ENCODE data around the gene PRCP. TPM values are rescaled to one million over a fixed set of nuclear protein-coding genes. Genes with fewer than 3 reads are reported as not detected.

Gene PRCP
- total RNA-seq, 3 donors from 2014 or later, result 29.6 to 35.6 (median 30.8) TPM

DNA sequence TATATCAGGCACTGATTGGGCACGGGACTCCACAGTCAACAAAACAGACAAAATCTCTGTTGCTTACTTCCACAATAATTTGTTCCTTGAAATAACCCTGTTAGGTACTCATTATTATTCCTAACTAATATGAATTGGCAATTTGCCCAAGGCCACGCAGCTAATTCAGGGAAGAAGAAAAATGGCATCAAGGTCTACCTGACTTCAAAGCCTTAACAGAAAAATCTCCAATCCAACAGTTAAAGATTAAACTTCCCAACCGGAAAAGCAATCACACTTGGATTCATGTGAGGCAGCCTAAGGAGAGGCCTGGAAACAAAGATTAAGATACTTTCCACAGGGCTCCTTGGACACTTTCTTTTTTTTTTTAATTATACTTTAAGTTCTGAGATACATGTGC, 68.9 kb downstream of the PRCP start:
- no peaks in the 10 kb centered on the region for H3K36me3 ChIP-seq (ENCODE audit: low read depth)
- ATAC-seq (no peak), DNase-seq (no peak)
- no peaks in the 10 kb centered on the region for H3K4me1 ChIP-seq (ENCODE audit: low read depth)
- H3K9me3 ChIP-seq, result no peaks in the 10 kb centered on the region
- no peak overlapping the region for H3K4me3 ChIP-seq
- intact Hi-C loops (cut with DNase I, micrococcal nuclease), result no loop called here
- no peak for TF ChIP-seq CTCF (IDR thresholded peaks at IDR 0.05)

GRCh38 chr11:82830746-82831145, 69.5 kb downstream of the PRCP start:
- ATAC-seq (no peak), DNase-seq (no peak)
- Histone ChIP-seq H3K4me3 (no peak overlapping the region), H3K9me3 (no peaks in the 10 kb centered on the region), H3K4me1 (ENCODE audit: low read depth) (no peaks in the 10 kb centered on the region), H3K36me3 (ENCODE audit: low read depth) (no peaks in the 10 kb centered on the region)
- intact Hi-C loops (cut with DNase I, micrococcal nuclease), result no loop called here
- TF ChIP-seq CTCF (IDR thresholded peaks at IDR 0.05), result no peak

DNA sequence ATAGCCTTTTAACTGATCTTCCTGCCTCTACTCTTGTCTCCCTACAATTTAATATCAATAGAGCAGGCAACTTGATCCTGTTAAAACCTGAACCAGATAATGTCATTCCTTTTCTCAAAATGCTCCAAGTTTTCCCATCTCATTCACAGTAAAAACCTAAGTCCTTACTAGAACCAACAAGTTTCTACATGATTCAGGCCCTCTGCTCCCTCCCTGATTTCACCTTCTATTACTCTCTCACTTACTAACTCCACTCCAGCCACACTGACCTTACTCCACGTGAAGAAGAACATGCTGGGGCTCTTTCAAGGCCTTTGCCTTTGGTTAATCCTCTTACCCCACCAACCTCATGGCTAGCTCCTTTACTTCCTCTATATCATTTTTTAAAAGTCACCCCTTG, 71.1 kb downstream of the PRCP start:
- TF ChIP-seq CTCF (IDR thresholded peaks at IDR 0.05), result no peak
- Histone ChIP-seq H3K36me3 (ENCODE audit: low read depth) (no peaks in the 10 kb centered on the region), H3K4me1 (ENCODE audit: low read depth) (no peaks in the 10 kb centered on the region)

DNA sequence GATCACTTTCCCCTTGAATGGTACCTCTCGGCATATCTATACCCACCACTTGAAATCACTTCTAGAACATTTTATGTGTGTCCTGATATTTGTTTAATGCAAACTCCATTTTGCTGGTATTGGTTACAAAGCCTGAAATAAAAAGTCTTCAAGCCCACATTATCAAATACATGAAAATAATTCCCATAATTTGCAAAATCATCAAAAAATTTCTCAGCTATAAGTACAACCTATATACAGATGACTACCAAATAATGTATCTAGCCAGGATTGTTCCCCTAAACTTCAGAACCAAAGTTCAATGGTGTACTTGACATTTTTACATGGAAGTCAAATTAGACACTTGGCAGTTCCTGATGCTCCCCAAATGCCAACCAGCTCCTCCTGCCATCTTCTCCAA, 71.8 kb downstream of the PRCP start:
- intact Hi-C loops (cut with DNase I, micrococcal nuclease), result no loop called here
- DNase-seq (no peak), ATAC-seq (no peak)
- Histone ChIP-seq H3K4me1 (ENCODE audit: low read depth) (no peaks in the 10 kb centered on the region), H3K36me3 (ENCODE audit: low read depth) (no peaks in the 10 kb centered on the region), H3K4me3 (no peak overlapping the region), H3K9me3 (no peaks in the 10 kb centered on the region)
- no peak for TF ChIP-seq CTCF (IDR thresholded peaks at IDR 0.05)

More for the DNA sequence above, 71.1 kb downstream of the PRCP start:
- H3K4me3 ChIP-seq, result no peak overlapping the region
- DNase-seq (no peak), ATAC-seq (no peak)
- intact Hi-C loops (cut with DNase I, micrococcal nuclease), result no loop called here
- H3K9me3 ChIP-seq, result no peaks in the 10 kb centered on the region

DNA sequence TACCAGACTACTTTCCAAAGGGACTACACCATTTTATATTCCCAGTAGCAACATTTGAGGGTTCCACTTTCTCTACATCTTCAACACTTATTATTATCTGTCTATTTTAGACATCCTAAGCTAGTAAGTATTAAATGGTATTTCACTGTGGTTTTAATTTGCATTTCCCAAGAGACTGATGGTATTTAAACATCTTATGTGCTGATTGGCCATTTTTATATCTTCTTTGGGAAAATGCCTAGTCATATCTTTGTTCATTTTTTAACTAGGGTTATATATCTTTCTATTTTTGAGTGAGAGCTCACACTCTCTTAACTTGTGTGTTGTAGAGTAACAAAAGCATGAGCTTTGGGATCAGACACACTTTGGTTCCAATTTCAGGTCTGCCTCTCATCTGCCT, 73.7 kb downstream of the PRCP start:
- Histone ChIP-seq H3K36me3 (ENCODE audit: low read depth) (no peaks in the 10 kb centered on the region), H3K4me1 (ENCODE audit: low read depth) (no peaks in the 10 kb centered on the region), H3K4me3 (no peak overlapping the region), H3K9me3 (no peaks in the 10 kb centered on the region)
- TF ChIP-seq CTCF (IDR thresholded peaks at IDR 0.05), result no peak
- DNase-seq, result no peak
- intact Hi-C loops (cut with DNase I, micrococcal nuclease), result no loop called here
- ATAC-seq, result no peak
